Measurements from ENCODE around the gene ARHGEF17. TPM values are rescaled to one million over a fixed set of nuclear protein-coding genes. Genes with fewer than 3 reads are reported as not detected.

The ARHGEF17 gene
- total RNA-seq, 1 donor from 2014 or later: 56.5 TPM

DNA sequence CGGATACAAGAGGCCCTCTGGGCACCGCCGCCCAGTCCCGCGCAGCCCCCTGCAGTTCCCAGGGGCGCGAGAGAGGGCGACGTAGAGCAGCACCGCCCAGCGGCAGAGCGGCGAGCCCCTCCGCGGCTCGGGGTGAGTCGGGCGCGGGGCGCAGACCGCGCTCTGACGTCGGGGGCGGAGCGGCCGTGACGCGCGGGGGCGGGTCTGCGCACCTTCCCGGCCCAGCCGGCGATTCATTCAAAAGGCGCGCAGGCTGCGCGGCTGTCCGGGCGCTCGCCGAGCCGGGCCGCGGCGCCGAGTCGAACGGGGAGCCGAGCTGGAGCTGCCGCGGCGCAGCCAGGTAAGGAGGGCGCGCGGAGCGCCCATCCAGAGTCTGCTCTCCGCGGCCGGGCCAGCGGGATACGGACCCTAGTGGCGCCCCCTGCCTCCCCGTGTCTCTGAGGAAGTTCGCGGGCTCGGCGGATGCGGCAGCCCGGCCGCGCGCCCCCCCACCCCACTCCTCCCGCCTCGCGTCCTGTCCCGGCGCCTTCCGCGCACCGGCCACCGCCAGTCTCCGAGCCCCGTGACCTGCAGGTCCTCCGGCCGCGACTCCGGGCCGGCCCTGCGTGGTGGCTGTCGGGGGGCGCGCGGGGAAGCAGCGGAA is 68.2 kb downstream of the ARHGEF17 start, which contains the start of gene RELT:
Gene RELT (plus strand): TSS at position 240 of the 643 bp plus-strand sequence. CDS start 12,738 bp downstream, outside the sequence.
- DNase-seq (peak; percentile 92), ATAC-seq (peak; percentile 94 to 96)
- no peaks in the 10 kb centered on the region for H3K27me3 ChIP-seq (ENCODE audit: low read depth)
- peaks cover 45% of the 10 kb centered on the region for H3K4me1 ChIP-seq
- no peaks in the 10 kb centered on the region for H3K9me3 ChIP-seq
- peak within 1 kb of the TSS; percentile 78 for H3K4me3 ChIP-seq
- H3K36me3 ChIP-seq: no peaks in the 10 kb centered on the region
- intact Hi-C loops (cut with DNase I): no loop called here
- H3K27ac ChIP-seq: peak within 1 kb of the TSS; percentile 87
- TF ChIP-seq, protein P1, sequence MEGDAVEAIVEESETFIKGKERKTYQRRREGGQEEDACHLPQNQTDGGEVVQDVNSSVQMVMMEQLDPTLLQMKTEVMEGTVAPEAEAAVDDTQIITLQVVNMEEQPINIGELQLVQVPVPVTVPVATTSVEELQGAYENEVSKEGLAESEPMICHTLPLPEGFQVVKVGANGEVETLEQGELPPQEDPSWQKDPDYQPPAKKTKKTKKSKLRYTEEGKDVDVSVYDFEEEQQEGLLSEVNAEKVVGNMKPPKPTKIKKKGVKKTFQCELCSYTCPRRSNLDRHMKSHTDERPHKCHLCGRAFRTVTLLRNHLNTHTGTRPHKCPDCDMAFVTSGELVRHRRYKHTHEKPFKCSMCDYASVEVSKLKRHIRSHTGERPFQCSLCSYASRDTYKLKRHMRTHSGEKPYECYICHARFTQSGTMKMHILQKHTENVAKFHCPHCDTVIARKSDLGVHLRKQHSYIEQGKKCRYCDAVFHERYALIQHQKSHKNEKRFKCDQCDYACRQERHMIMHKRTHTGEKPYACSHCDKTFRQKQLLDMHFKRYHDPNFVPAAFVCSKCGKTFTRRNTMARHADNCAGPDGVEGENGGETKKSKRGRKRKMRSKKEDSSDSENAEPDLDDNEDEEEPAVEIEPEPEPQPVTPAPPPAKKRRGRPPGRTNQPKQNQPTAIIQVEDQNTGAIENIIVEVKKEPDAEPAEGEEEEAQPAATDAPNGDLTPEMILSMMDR (IDR thresholded peaks at IDR 0.05): peak; percentile 94

DNA sequence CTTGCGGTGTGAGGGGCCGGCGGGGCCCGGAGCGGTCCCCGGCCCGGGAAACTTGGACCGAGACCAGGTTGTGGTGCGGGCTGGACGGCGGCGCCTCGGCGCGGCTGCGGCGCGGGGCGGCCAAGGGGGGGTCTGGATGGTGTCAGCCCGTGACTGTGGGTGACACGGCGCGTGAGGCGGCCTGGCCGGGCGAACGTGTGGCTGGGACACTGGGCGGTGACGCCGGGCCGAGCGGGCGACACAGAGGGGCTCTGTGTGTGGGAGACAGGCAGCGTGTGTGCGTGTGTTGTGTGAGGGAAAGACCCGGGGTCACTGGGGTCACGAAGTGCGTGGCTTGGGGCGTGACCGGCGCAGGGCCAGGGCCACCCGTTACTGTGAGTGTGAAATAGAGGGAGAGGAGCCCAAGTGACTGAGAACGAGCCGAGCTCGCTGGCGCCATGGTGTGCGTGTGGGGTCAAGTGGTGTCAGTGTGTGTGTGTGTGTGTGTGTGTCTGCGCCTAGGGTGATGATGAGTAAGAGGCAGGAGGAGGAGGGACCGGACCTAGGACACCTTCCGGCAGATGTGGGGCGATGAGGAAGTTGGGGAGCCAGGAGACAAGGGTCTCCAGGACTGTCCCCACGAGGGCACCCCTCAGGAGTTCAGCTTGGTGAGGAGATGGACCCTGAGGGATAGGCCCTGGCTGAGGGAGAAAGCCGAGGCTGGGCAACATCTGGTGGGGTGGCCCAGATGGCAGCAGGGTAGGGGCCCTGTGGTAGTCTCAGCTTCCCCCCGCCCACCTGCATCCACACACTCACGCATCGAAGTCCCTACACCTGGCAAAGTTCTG is 68.9 kb downstream of the ARHGEF17 start:
- H3K36me3 ChIP-seq: no peaks in the 10 kb centered on the region
- no peaks in the 10 kb centered on the region for H3K27me3 ChIP-seq (ENCODE audit: low read depth)
- no peaks in the 10 kb centered on the region for H3K9me3 ChIP-seq
- TF ChIP-seq, protein P1 (IDR thresholded peaks at IDR 0.05): no peak
- intact Hi-C loops (cut with DNase I): no loop called here
- DNase-seq (peak; percentile 71), ATAC-seq (peak; percentile 40 to 52)
- peak overlapping the region; percentile 78 for H3K4me3 ChIP-seq
- peak overlapping the region; percentile 87 for H3K27ac ChIP-seq
- H3K4me1 ChIP-seq: peaks cover 50% of the 10 kb centered on the region

DNA sequence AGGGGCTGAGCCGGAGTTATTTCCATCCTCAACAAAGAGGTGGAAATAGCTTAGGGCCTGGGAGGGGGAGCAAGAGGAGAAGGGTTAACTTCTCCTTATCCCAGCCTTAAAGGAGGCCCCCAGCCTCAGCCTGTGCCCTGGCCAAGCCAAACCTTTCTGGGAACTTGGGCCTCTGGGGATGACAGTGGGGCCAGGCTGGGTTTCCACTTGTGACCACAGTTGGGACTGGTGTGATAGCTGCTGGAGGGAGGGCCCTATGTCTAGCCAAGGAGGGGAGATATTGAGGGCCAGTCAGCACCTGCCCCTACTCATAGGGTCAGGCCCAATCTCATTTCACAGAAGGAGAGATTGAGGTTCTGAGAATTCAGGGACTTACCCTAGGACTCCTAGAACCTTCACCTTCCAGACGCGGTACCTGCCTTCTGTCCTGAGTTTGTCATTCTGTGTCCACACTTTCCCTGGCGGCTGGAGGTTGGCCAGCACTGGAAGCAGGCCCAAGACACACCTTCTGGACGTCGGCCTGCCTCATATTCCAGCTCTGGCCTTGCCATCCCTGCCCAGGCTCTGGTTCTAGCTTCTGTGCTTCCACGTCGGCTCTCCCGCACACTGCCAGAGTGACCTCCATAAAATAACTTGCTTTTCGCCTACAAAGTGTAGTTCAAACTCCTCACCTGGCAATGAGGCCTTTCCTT is 71.3 kb downstream of the ARHGEF17 start:
- Histone ChIP-seq H3K4me1 (peaks cover 74% of the 10 kb centered on the region), H3K4me3 (no peak overlapping the region), H3K9me3 (no peaks in the 10 kb centered on the region), H3K36me3 (no peaks in the 10 kb centered on the region), H3K27me3 (ENCODE audit: low read depth) (no peaks in the 10 kb centered on the region), H3K27ac (no peak overlapping the region)
- peak; percentile 78 for DNase-seq
- TF ChIP-seq, protein P1 (IDR thresholded peaks at IDR 0.05): no peak
- intact Hi-C loops (cut with DNase I): no loop called here
- peak in 1 of 2 donors; percentile 36 for ATAC-seq

DNA sequence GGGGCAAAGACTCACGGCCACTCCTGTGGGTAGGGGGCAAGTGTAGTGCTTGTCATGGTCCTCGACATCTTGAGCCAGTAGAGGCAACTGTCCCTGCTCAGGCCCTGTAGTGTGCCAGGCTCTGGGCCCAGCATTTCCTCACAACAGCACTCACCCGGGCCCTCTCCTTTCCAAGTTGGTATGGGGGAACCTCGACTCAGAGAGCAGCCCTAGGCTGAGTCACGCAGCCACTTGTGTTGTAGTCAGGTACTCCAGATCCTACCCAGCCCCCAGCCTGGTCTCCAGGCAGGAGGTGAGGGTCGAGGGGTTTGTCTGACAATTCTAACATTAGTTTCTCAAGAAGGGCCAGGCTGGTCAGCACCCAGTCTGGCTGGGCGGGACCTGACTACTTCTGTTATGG is 72.3 kb downstream of the ARHGEF17 start:
- Histone ChIP-seq H3K27ac (no peak overlapping the region), H3K36me3 (no peaks in the 10 kb centered on the region), H3K9me3 (no peaks in the 10 kb centered on the region), H3K4me3 (no peak overlapping the region), H3K4me1 (peaks cover 84% of the 10 kb centered on the region), H3K27me3 (ENCODE audit: low read depth) (no peaks in the 10 kb centered on the region)
- intact Hi-C loops (cut with DNase I): no loop called here
- TF ChIP-seq, protein P1 (IDR thresholded peaks at IDR 0.05): no peak
- DNase-seq: no peak
- no peak for ATAC-seq

GRCh38 chr11:73380897-73381410 is 72.9 kb downstream of the ARHGEF17 start:
- intact Hi-C loops (cut with DNase I): no loop called here
- Histone ChIP-seq H3K4me1 (peaks cover 85% of the 10 kb centered on the region), H3K4me3 (no peak overlapping the region), H3K27me3 (ENCODE audit: low read depth) (no peaks in the 10 kb centered on the region), H3K9me3 (no peaks in the 10 kb centered on the region), H3K36me3 (no peaks in the 10 kb centered on the region), H3K27ac (peak overlapping the region; percentile 11)
- DNase-seq: no peak
- TF ChIP-seq, protein P1 (IDR thresholded peaks at IDR 0.05): no peak
- ATAC-seq: no peak
